Neural progenitor cell (in vitro differentiated cells): ENCODE data around the gene CDKN2B. TPM values are rescaled to one million over a fixed set of nuclear protein-coding genes. Genes with fewer than 3 reads are reported as not detected.
A peak's percentile ranks its signal among the peaks of the same experiment; 100 is the strongest.

Source experiments
- DNase-seq: peaks from one replicate; pipeline ENCODE4 v3.0.0-alpha.2; 2016; ENCODE audit warnings: low spot score
- H2AFZ ChIP-seq: fragments of 200-600 bp; sonication (generic); replicated peaks from 2 replicates; pipeline ENCODE4 v1.6.1; 2016; ENCODE audit warnings: antibody characterized with exemption
- H3F3A ChIP-seq: fragments of 200-600 bp; sonication (generic); 2 replicates; pipeline ENCODE4 v1.6.1; 2016; ENCODE audit warnings: antibody characterized with exemption, low read depth
- H3K27ac ChIP-seq: fragments of 200-600 bp; sonication (generic); 2 replicates; pipeline ENCODE4 v1.5.1; 2016; ENCODE audit warnings: mild to moderate bottlenecking
- H3K27me3 ChIP-seq: fragments of 200-600 bp; sonication (generic); 2 replicates; pipeline ENCODE4 v1.6.1; 2016; ENCODE audit warnings: mild to moderate bottlenecking, moderate library complexity
- H3K36me3 ChIP-seq: fragments of 200-600 bp; sonication (generic); 2 replicates; pipeline ENCODE4 v1.5.1; 2016
- H3K4me1 ChIP-seq: fragments of 200-600 bp; sonication (generic); 2 replicates; pipeline ENCODE4 v1.6.1; 2016; ENCODE audit warnings: mixed run types
- H3K4me2 ChIP-seq: fragments of 200-600 bp; sonication (generic); 2 replicates; pipeline ENCODE4 v1.6.1; 2016
- H3K4me3 ChIP-seq: fragments of 200-600 bp; sonication (generic); 2 replicates; pipeline ENCODE4 v1.5.1; 2016
- H3K79me2 ChIP-seq: fragments of 200-600 bp; sonication (generic); 2 replicates; pipeline ENCODE4 v1.6.1; 2016; ENCODE audit warnings: low read depth
- H3K9ac ChIP-seq: fragments of 200-600 bp; sonication (generic); 2 replicates; pipeline ENCODE4 v1.6.1; 2016
- H3K9me3 ChIP-seq: fragments of 200-600 bp; sonication (generic); 2 replicates; pipeline ENCODE4 v1.5.1; 2016; ENCODE audit warnings: low read depth
- H4K20me1 ChIP-seq: fragments of 200-600 bp; sonication (generic); 2 replicates; pipeline ENCODE4 v1.6.1; 2016; ENCODE audit warnings: low read depth
- H3K27ac Mint-ChIP-seq: 3 replicates; pipeline ENCODE4 v1.8.0; 2021; ENCODE audit warnings: mixed read lengths
- H3K27me3 Mint-ChIP-seq: 2 replicates; pipeline ENCODE4 v1.8.0; 2022; ENCODE audit warnings: low read depth, mild to moderate bottlenecking, inconsistent platforms, moderate library complexity, mixed read lengths; ENCODE audit not compliant: insufficient read depth
- H3K36me3 Mint-ChIP-seq: 3 replicates; pipeline ENCODE4 v1.8.0; 2021; ENCODE audit warnings: mixed read lengths
- H3K4me1 Mint-ChIP-seq: 3 replicates; pipeline ENCODE4 v1.8.0; 2021; ENCODE audit warnings: mixed read lengths
- H3K4me3 Mint-ChIP-seq: 3 replicates; pipeline ENCODE4 v1.8.0; 2021; ENCODE audit warnings: mild to moderate bottlenecking, moderate library complexity, mixed read lengths
- H3K9me3 Mint-ChIP-seq: 3 replicates; pipeline ENCODE4 v1.8.0; 2020; ENCODE audit warnings: mixed read lengths
- CTCF ChIP-seq: fragments of 200-600 bp; sonication (generic); IDR thresholded peaks from 2 replicates; pipeline ENCODE4 v1.5.1; 2017; ENCODE audit warnings: antibody characterized with exemption, mild to moderate bottlenecking
- EZH2 ChIP-seq: fragments of 200-600 bp; sonication (generic); IDR thresholded peaks from 2 replicates; pipeline ENCODE4 v1.6.1; 2017; ENCODE audit warnings: antibody characterized with exemption, mild to moderate bottlenecking, moderate library complexity
- EZH2phosphoT487 ChIP-seq: fragments of 200-600 bp; sonication (generic); IDR thresholded peaks from 2 replicates; pipeline ENCODE4 v1.6.1; 2017; ENCODE audit warnings: antibody characterized with exemption
- total RNA-seq: library from RNA; depleted of rRNA; stranded (reverse); fragments of >200 nt; gene quantifications from 2 replicates; pipeline ENCODE4 v1.2.3, GENCODE V29; 2015; ENCODE audit warnings: low replicate concordance

Gene CDKN2B
- total RNA-seq, 1 donor from 2014 or later = 0.07 TPM

- no peak within 1 kb of the TSS for H3K27ac Mint-ChIP-seq
- H3K4me3 Mint-ChIP-seq = peak within 1 kb of the TSS; percentile 91
- Histone ChIP-seq H3F3A (peaks cover 36% of the 10 kb centered on the region), H3K36me3 (no peaks in the 10 kb centered on the region), H3K4me3 (peak within 1 kb of the TSS; percentile 57), H3K9ac (no peak within 1 kb of the TSS), H3K79me2 (no peaks in the 10 kb centered on the region), H2AFZ (peak within 1 kb of the TSS; percentile 60), H4K20me1 (peaks cover 74% of the 10 kb centered on the region), H3K4me1 (peaks cover 6% of the 10 kb centered on the region), H3K4me2 (peak within 1 kb of the TSS; percentile 95), H3K9me3 (no peaks in the 10 kb centered on the region), H3K27me3 (peaks cover 100% of the 10 kb centered on the region), H3K27ac (no peak within 1 kb of the TSS)
- H3K4me1 Mint-ChIP-seq = peaks cover 18% of the 10 kb centered on the region
- H3K27me3 Mint-ChIP-seq = peaks cover 64% of the 10 kb centered on the region
- H3K36me3 Mint-ChIP-seq = peaks cover 2% of the 10 kb centered on the region
- H3K9me3 Mint-ChIP-seq = peaks cover 2% of the 10 kb centered on the region
- TF ChIP-seq EZH2phosphoT487 = no peak
- TF ChIP-seq EZH2 = no peak
- no peak for TF ChIP-seq CTCF
- peak; percentile 55 for DNase-seq
Observed at GRCh38 chr9:21994556-21995005, 14.5 kb downstream of the CDKN2B start, which contains the start of gene CDKN2B-AS1. Gene CDKN2B-AS1, plus strand, starts transcription at chr9:21994791.

- H3K27ac Mint-ChIP-seq = no peak within 1 kb of the TSS
- peaks cover 3% of the 10 kb centered on the region for H3K9me3 Mint-ChIP-seq
- no peak within 1 kb of the TSS for H3K9ac ChIP-seq
- H3K36me3 ChIP-seq = no peaks in the 10 kb centered on the region
- H4K20me1 ChIP-seq = peaks cover 80% of the 10 kb centered on the region
- peak within 1 kb of the TSS; percentile 57 for H3K4me3 ChIP-seq
- H3K36me3 Mint-ChIP-seq = peaks cover 2% of the 10 kb centered on the region
- H3K27me3 Mint-ChIP-seq = peaks cover 70% of the 10 kb centered on the region
- peaks cover 37% of the 10 kb centered on the region for H3F3A ChIP-seq
- peak within 1 kb of the TSS; percentile 91 for H3K4me3 Mint-ChIP-seq
- peak within 1 kb of the TSS; percentile 95 for H3K4me2 ChIP-seq
- no peaks in the 10 kb centered on the region for H3K79me2 ChIP-seq
- H3K27me3 ChIP-seq = peaks cover 100% of the 10 kb centered on the region
- no peak within 1 kb of the TSS for H3K27ac ChIP-seq
- no peaks in the 10 kb centered on the region for H3K9me3 ChIP-seq
- DNase-seq = peak; percentile 69
- H3K4me1 ChIP-seq = peaks cover 6% of the 10 kb centered on the region
- peak within 1 kb of the TSS; percentile 60 for H2AFZ ChIP-seq
- H3K4me1 Mint-ChIP-seq = peaks cover 18% of the 10 kb centered on the region
- peak; percentile 76 for TF ChIP-seq EZH2phosphoT487
- TF ChIP-seq CTCF = peak; percentile 15
- TF ChIP-seq EZH2 = no peak
Observed at GRCh38 chr9:21993893-21994555, 15.1 kb downstream of the CDKN2B start, which contains the start of gene CDKN2A. Gene CDKN2A, minus strand, starts transcription at chr9:21994392.

- H4K20me1 ChIP-seq = peaks cover 88% of the 10 kb centered on the region
- H2AFZ ChIP-seq = no peak overlapping the region
- Mint-ChIP-seq H3K4me3 (peak overlapping the region; percentile 73), H3K27ac (no peak overlapping the region), H3K4me1 (peaks cover 18% of the 10 kb centered on the region), H3K27me3 (peaks cover 74% of the 10 kb centered on the region), H3K9me3 (peaks cover 3% of the 10 kb centered on the region), H3K36me3 (peaks cover 2% of the 10 kb centered on the region)
- no peak overlapping the region for H3K27ac ChIP-seq
- no peak overlapping the region for H3K4me3 ChIP-seq
- no peak for DNase-seq
- H3K27me3 ChIP-seq = peaks cover 100% of the 10 kb centered on the region
- peaks cover 6% of the 10 kb centered on the region for H3K4me1 ChIP-seq
- H3F3A ChIP-seq = peaks cover 45% of the 10 kb centered on the region
- no peak overlapping the region for H3K9ac ChIP-seq
- TF ChIP-seq CTCF = no peak
- no peak for TF ChIP-seq EZH2phosphoT487
- TF ChIP-seq EZH2 = no peak
- no peaks in the 10 kb centered on the region for H3K36me3 ChIP-seq
- H3K4me2 ChIP-seq = no peak overlapping the region
- H3K9me3 ChIP-seq = no peaks in the 10 kb centered on the region
- no peaks in the 10 kb centered on the region for H3K79me2 ChIP-seq
Observed at GRCh38 chr9:21993007-21993406, 16.1 kb downstream of the CDKN2B start.
